ENCODE data around the gene SCNN1A. TPM values are rescaled to one million over a fixed set of nuclear protein-coding genes. Genes with fewer than 3 reads are reported as not detected.
A peak's percentile ranks its signal among the peaks of the same experiment; 100 is the strongest.

Gene SCNN1A
- total and polyA plus RNA-seq, 2 of the 13 experiments (the other 11 are each of a cell fraction or from before 2014, with no cell fraction given), result 1.5 to 14.6 TPM

GRCh38 chr12:6336889-6337853 is 38.2 kb downstream of the SCNN1A start:
- Histone ChIP-seq H3K9me3 (ENCODE audit: low read length) (no peaks in the 10 kb centered on the region), H3K4me3 (replicated peaks in 1 of 3; ENCODE audit: insufficient read depth in 1 of 3, low read depth in 2 of 3, low read length in 3 of 3) (peak overlapping the region; percentile 41 to 99 (median 58)), H3K4me2 (ENCODE audit: low read depth, low read length) (peak overlapping the region; percentile 96), H3K36me3 (replicated peaks in 1 of 2; ENCODE audit: control insufficient read depth in 1 of 2, insufficient read depth in 2 of 2, low read length in 2 of 2) (peaks cover 13 to 23% of the 10 kb centered on the region in 2 experiments; a peak in 4 of 5 replicates), H3K27me3 (ENCODE audit: control insufficient read depth in 1 of 2, insufficient read depth in 2 of 2, low read length in 2 of 2) (no peaks in the 10 kb centered on the region; a peak in 1 of 5 replicates), H3K27ac (ENCODE audit: extremely low read length, insufficient read depth, low read length) (peak overlapping the region; percentile 97), H4K20me1 (ENCODE audit: insufficient read depth, low read length) (no peaks in the 10 kb centered on the region; the same call in 1 of the 2 replicates), H3K4me1 (ENCODE audit: insufficient read depth, low read length) (peaks cover 65% of the 10 kb centered on the region), H2AFZ (ENCODE audit: low read length) (no peak overlapping the region), H3K9ac (ENCODE audit: insufficient read depth, low read depth, low read length) (peak overlapping the region; percentile 95), H3K79me2 (ENCODE audit: insufficient read depth, low read length) (peaks cover 70% of the 10 kb centered on the region)
- no peak for DNase-seq (ENCODE audit: low spot score)
- POLR2A ChIA-PET, result interaction anchor here (0.6 to 11.0 kb wide), 33 partner anchors 8 to 352 kb away, joined by 3 to 278 read pairs (median 14); partner anchors contain the start of genes GAPDH, LTBR, MRPL51 and PLEKHG6
- ATAC-seq, result peak; percentile 10
- CTCF ChIA-PET (ENCODE audit: low intra/inter-chr PET ratio, low total read pairs), result no interaction called here
- WGBS (ENCODE audit: low lambda C conversion rate), result 26% methylated on average over 13 of the region's 15 CpGs
- FAIRE-seq, result peak; percentile 28
- intact Hi-C loops (cut with micrococcal nuclease; ENCODE audit: unreplicated experiment), result loop anchor here (2.0 to 10.0 kb wide), 3 partner anchors 40 to 128 kb away; no protein-coding TSS in a partner anchor
- in situ Hi-C loops (cut with HindIII; ENCODE audit: extremely low pct_ligation_motif_present, low pct_unique_long_range_greater_than_20kb), result loop anchor here (5.0 kb wide), 1 partner anchor 35 kb away; no protein-coding TSS in a partner anchor
- TSS peak; percentile 75 for BruUV-seq (replicated peaks)
- no peak for TF ChIP-seq MIER3 (CRISPR knock-in tag; IDR thresholded peaks at IDR 0.05; ENCODE audit: borderline replicate concordance)
- peak; percentile 71; the same call in 1 of the 2 replicates for TF ChIP-seq ZNF547 (CRISPR knock-in tag; IDR thresholded peaks at IDR 0.05)
- TF ChIP-seq GATA4 (IDR thresholded peaks at IDR 0.05; ENCODE audit: borderline replicate concordance, low read depth), result no peak
- peak; percentile 88 for TF ChIP-seq RBM22 (optimal IDR thresholded peaks at IDR 0.05; ENCODE audit: low read length)
- TF ChIP-seq SMARCC2 (IDR thresholded peaks at IDR 0.05), result no peak
- TF ChIP-seq GABPA (IDR thresholded peaks at IDR 0.05; ENCODE audit: low read depth, low read length), result no peak
- 0 out of 2 replicates have a peak, but pooled peaks have one; percentile 40 for TF ChIP-seq GABPA (CRISPR knock-in tag; IDR thresholded peaks at IDR 0.05; ENCODE audit: low read depth)
- TF ChIP-seq CTCF (CRISPR knock-in tag; IDR thresholded peaks at IDR 0.05), result no peak
- TF ChIP-seq EEA1 (CRISPR knock-in tag; IDR thresholded peaks at IDR 0.05; ENCODE audit: borderline replicate concordance), result peak; percentile 42; the same call in 1 of the 2 replicates
- TF ChIP-seq NR0B2 (CRISPR knock-in tag; IDR thresholded peaks at IDR 0.05), result no peak
- TF ChIP-seq ZFP82 (CRISPR knock-in tag; IDR thresholded peaks at IDR 0.05; ENCODE audit: borderline replicate concordance), result no peak
- no peak for TF ChIP-seq ATF6 (CRISPR knock-in tag; conservative IDR thresholded peaks at IDR 0.05)
- TF ChIP-seq MAZ (IDR thresholded peaks at IDR 0.05; ENCODE audit: borderline replicate concordance, low read depth, low read length), result no peak
- TF ChIP-seq MAZ (CRISPR knock-in tag; IDR thresholded peaks at IDR 0.05; ENCODE audit: low read depth), result 0 out of 2 replicates have a peak, but pooled peaks have one; percentile 21
- TF ChIP-seq ZNF337 (CRISPR knock-in tag; IDR thresholded peaks at IDR 0.05; ENCODE audit: borderline replicate concordance, low read depth), result peak; percentile 53; the same call in 1 of the 2 replicates
- 0 out of 2 replicates have a peak, but pooled peaks have one; percentile 23 for TF ChIP-seq PCBP1 (IDR thresholded peaks at IDR 0.05; ENCODE audit: borderline replicate concordance, low read depth, low read length)
- no peak for TF ChIP-seq MED13 (CRISPR knock-in tag; IDR thresholded peaks at IDR 0.05)

Data from HepG2 (cell line).